ENCODE data around the gene LOXL4. TPM values are rescaled to one million over a fixed set of nuclear protein-coding genes. Genes with fewer than 3 reads are reported as not detected.
"Not testable (repeated sequence)": the region's sequence is repeated elsewhere in the genome, so short reads cannot be mapped to it uniquely, and the experiment has no call there.

LOXL4 gene
- total RNA-seq, 2 donors from 2014 or later: not detected

GRCh38 chr10:98238391-98238790, 29.6 kb downstream of the LOXL4 start:
- Mint-ChIP-seq H3K9me3 (no peaks in the 10 kb centered on the region), H3K27ac (no peak overlapping the region), H3K4me1 (ENCODE audit: low read depth) (no peaks in the 10 kb centered on the region), H3K36me3 (ENCODE audit: insufficient read depth in 2 of 2) (peaks cover 3 to 18% of the 10 kb centered on the region in 2 donors), H3K27me3 (ENCODE audit: low read depth) (no peaks in the 10 kb centered on the region), H3K4me3 (no peak overlapping the region)
- ATAC-seq (replicated peaks in 1 of 2) (no peak), DNase-seq (no peak)

DNA sequence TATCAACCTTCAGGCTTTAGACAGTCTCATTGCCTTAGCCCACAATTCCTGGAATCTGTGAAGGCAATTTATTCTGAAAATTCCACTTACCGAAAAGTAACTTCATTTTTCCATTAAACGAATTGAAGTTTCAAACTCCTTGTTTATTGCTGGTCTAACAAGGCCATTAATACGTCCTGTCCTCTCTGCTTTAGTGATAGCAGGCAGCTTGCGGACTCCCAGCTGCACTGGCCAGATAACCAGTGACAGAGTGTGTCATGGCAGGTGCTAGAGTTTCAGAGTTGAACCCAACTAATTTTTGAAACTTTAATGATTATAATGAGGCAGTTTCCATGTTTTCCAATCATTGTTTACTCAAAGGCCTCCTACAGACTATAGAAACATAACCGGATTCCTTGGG, 31.1 kb downstream of the LOXL4 start:
- DNase-seq (no peak), ATAC-seq (replicated peaks in 1 of 2) (no peak)
- Mint-ChIP-seq H3K4me3 (no peak overlapping the region), H3K4me1 (ENCODE audit: low read depth) (no peaks in the 10 kb centered on the region), H3K9me3 (no peaks in the 10 kb centered on the region), H3K27me3 (ENCODE audit: low read depth) (no peaks in the 10 kb centered on the region), H3K27ac (no peak overlapping the region), H3K36me3 (ENCODE audit: insufficient read depth in 2 of 2) (peaks cover 3 to 22% of the 10 kb centered on the region in 2 donors)

DNA sequence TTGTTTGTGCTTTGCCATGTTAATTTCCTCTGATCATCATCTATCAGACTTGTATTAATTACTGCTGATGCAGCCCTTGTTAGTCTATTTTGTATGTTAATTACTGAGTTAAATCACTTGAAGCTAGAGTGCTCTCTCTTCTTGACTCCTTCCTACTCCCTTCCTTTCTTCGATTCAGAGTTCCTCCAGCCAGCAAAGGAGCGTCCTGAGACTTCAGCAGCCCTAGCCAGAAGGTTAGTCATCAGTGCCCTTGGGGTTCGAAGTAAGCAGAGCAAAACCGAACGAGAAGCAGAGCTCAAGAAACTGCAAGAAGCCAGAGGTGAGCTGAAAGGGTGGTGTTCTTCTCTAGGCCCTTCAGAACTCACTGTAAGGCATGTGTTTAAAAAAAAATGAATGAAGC, 32.1 kb downstream of the LOXL4 start:
- no peaks in the 10 kb centered on the region for H3K9me3 Mint-ChIP-seq
- DNase-seq (no peak), ATAC-seq (replicated peaks in 1 of 2) (no peak)
- H3K4me1 Mint-ChIP-seq (ENCODE audit: low read depth): no peaks in the 10 kb centered on the region
- no peak overlapping the region for H3K27ac Mint-ChIP-seq
- H3K4me3 Mint-ChIP-seq: no peak overlapping the region
- no peaks in the 10 kb centered on the region for H3K27me3 Mint-ChIP-seq (ENCODE audit: low read depth)
- H3K36me3 Mint-ChIP-seq (ENCODE audit: insufficient read depth in 2 of 2): peaks cover 3 to 23% of the 10 kb centered on the region in 2 donors

DNA sequence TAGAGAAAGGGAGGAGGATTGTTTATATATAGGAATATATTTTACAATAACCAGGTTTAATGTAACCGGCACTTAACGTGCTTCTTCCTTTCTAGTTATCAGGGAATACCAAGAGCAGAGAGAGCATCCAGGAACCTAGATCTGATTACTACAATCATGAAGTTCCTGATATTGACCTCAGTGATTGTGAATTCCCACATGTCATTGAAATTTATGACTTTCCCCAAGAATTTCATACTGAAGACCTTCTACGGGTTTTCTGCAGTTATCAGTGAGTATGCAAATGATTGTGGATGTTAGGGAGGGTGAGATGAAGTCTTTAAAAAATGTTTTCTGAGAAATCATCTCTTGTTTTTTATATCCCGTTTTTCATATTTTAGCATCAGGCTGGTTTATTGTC, 36.6 kb downstream of the LOXL4 start:
- H3K27me3 Mint-ChIP-seq (ENCODE audit: low read depth): no peaks in the 10 kb centered on the region
- ATAC-seq (replicated peaks in 1 of 2) (no peak), DNase-seq (no peak)
- no peak overlapping the region for H3K27ac Mint-ChIP-seq
- peaks cover 8% of the 10 kb centered on the region for H3K4me1 Mint-ChIP-seq (ENCODE audit: low read depth)
- H3K36me3 Mint-ChIP-seq (ENCODE audit: insufficient read depth in 2 of 2): peaks cover 9 to 29% of the 10 kb centered on the region in 2 donors
- H3K4me3 Mint-ChIP-seq: no peak overlapping the region
- peaks cover 0 to 3% of the 10 kb centered on the region in 2 donors for H3K9me3 Mint-ChIP-seq

- Mint-ChIP-seq H3K4me3 (peak overlapping the region in 1 of 2 donors; percentile 11), H3K27ac (peak overlapping the region; percentile 76), H3K4me1 (ENCODE audit: low read depth) (peaks cover 12% of the 10 kb centered on the region), H3K36me3 (ENCODE audit: insufficient read depth in 2 of 2) (peaks cover 10 to 18% of the 10 kb centered on the region in 2 donors)
- DNase-seq; H3K27me3 Mint-ChIP-seq (ENCODE audit: low read depth); H3K9me3 Mint-ChIP-seq: not testable (repeated sequence)
- ATAC-seq (replicated peaks in 1 of 2): peak in 1 of 2 donors; percentile 58
Measured at GRCh38 chr10:98228266-98228665, 39.7 kb downstream of the LOXL4 start.

DNA sequence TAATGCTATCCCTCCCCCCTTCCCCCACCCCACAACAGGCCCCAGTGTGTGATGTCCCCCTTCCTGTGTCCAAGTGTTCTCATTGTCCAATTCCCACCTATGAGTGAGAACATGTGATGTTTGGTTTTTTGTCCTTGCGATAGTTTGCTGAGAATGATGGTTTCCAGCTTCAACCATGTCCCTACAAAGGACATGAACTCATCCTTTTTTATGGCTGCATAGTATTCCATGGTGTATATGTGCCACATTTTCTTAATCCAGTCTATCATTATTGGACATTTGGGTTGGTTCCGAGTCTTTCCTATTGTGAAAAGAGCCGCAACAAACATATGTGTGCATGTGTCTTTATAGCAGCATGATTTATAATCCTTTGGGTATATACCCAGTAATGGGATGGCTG, 40.3 kb downstream of the LOXL4 start:
- peaks cover 14% of the 10 kb centered on the region for H3K4me1 Mint-ChIP-seq (ENCODE audit: low read depth)
- H3K27me3 Mint-ChIP-seq (ENCODE audit: low read depth); DNase-seq; H3K4me3 Mint-ChIP-seq; H3K9me3 Mint-ChIP-seq; ATAC-seq (replicated peaks in 1 of 2); H3K27ac Mint-ChIP-seq: not testable (repeated sequence)
- H3K36me3 Mint-ChIP-seq (ENCODE audit: insufficient read depth in 2 of 2): peaks cover 10 to 18% of the 10 kb centered on the region in 2 donors

GRCh38 chr10:98226508-98227144, 41.4 kb downstream of the LOXL4 start:
- Mint-ChIP-seq H3K9me3 (peaks cover 0 to 3% of the 10 kb centered on the region in 2 donors), H3K36me3 (ENCODE audit: insufficient read depth in 2 of 2) (peaks cover 10 to 14% of the 10 kb centered on the region in 2 donors), H3K27me3 (ENCODE audit: low read depth) (no peaks in the 10 kb centered on the region), H3K4me1 (ENCODE audit: low read depth) (peaks cover 14% of the 10 kb centered on the region), H3K4me3 (no peak overlapping the region), H3K27ac (no peak overlapping the region)
- ATAC-seq (replicated peaks in 1 of 2): no peak
- DNase-seq: no peak

- Mint-ChIP-seq H3K36me3 (ENCODE audit: insufficient read depth in 2 of 2) (peaks cover 7 to 13% of the 10 kb centered on the region in 2 donors), H3K27ac (no peak overlapping the region), H3K27me3 (ENCODE audit: low read depth) (no peaks in the 10 kb centered on the region), H3K4me1 (ENCODE audit: low read depth) (peaks cover 14% of the 10 kb centered on the region), H3K4me3 (no peak overlapping the region), H3K9me3 (peaks cover 0 to 3% of the 10 kb centered on the region in 2 donors)
- DNase-seq (no peak), ATAC-seq (replicated peaks in 1 of 2) (no peak)
Measured at GRCh38 chr10:98224996-98225395, 43.0 kb downstream of the LOXL4 start.

DNA sequence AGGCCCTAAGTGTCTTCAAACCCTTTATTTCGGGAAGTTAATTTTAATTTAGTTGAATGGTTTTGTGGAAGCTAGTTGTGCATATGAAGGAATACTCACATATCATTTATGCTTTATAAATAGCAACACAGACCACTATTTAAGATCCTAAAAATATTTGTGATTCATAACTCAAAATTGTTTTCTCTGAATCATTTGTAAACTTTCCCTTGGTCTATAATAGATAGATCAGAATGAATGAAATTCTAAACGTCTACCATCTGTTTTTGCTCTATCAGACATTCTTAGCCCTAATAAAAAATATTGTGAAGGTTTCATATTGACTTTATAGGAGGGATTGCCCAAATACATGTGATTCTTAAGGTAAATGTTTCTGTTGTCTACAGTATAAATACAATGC, 43.5 kb downstream of the LOXL4 start:
- H3K9me3 Mint-ChIP-seq: peaks cover 2 to 3% of the 10 kb centered on the region in 2 donors
- H3K27me3 Mint-ChIP-seq (ENCODE audit: low read depth): no peaks in the 10 kb centered on the region
- no peak overlapping the region for H3K27ac Mint-ChIP-seq
- no peak overlapping the region for H3K4me3 Mint-ChIP-seq
- ATAC-seq (replicated peaks in 1 of 2) (no peak), DNase-seq (no peak)
- H3K4me1 Mint-ChIP-seq (ENCODE audit: low read depth): peaks cover 14% of the 10 kb centered on the region
- H3K36me3 Mint-ChIP-seq (ENCODE audit: insufficient read depth in 2 of 2): peaks cover 8 to 16% of the 10 kb centered on the region in 2 donors

DNA sequence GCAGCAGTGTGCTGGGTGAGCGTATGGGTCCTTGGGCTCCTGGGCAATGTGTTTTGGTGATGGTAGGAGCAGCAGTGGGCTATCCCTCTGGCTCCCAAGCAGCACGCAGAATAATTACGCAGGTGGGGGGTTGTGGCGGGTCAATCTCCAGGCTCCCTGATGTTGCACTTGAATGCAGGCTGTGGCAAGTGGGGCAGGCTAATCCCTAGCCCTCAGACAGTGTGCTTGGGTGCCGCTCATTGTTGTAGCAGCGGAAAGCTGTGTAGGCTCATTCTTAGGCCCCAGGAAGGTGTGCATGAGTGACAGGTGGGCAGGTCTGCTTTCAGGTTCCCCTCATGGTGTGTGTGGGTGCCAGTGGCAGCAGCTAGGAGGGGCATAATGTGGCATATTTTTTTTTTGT, 44.1 kb downstream of the LOXL4 start:
- no peak overlapping the region for H3K27ac Mint-ChIP-seq
- peaks cover 14% of the 10 kb centered on the region for H3K4me1 Mint-ChIP-seq (ENCODE audit: low read depth)
- H3K27me3 Mint-ChIP-seq (ENCODE audit: low read depth): no peaks in the 10 kb centered on the region
- H3K9me3 Mint-ChIP-seq: peaks cover 3 to 4% of the 10 kb centered on the region in 2 donors
- no peak for DNase-seq
- no peak overlapping the region for H3K4me3 Mint-ChIP-seq
- H3K36me3 Mint-ChIP-seq (ENCODE audit: insufficient read depth in 2 of 2): peaks cover 12 to 14% of the 10 kb centered on the region in 2 donors
- no peak for ATAC-seq (replicated peaks in 1 of 2)

DNA sequence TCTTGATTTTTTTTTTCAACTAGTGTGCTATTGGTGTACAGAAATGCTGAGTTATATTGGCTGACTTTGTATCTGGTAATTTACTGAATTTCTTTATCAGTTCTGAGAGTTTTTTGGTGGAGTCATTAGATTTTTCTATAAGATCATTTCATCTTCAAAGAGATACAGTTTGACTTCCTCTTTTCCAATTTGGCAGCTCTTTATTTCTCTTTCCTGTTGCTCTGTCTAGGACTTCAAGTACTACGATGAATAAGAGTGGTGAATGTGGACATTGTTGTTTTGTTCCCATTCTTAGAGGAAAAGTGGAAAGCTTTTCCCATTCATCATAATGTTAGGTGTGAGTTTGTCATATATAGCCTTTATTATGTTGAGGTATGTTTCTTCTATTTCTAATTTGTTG, 50.2 kb downstream of the LOXL4 start:
- Mint-ChIP-seq H3K9me3 (peaks cover 6 to 9% of the 10 kb centered on the region in 2 donors), H3K27ac (no peak overlapping the region), H3K4me1 (ENCODE audit: low read depth) (peaks cover 10% of the 10 kb centered on the region), H3K36me3 (ENCODE audit: insufficient read depth in 2 of 2) (peaks cover 11 to 25% of the 10 kb centered on the region in 2 donors), H3K27me3 (ENCODE audit: low read depth) (no peaks in the 10 kb centered on the region), H3K4me3 (no peak overlapping the region)
- ATAC-seq (replicated peaks in 1 of 2) (no peak), DNase-seq (no peak)

GRCh38 chr10:98215373-98215772, 52.6 kb downstream of the LOXL4 start:
- Mint-ChIP-seq H3K9me3 (peaks cover 9 to 12% of the 10 kb centered on the region in 2 donors), H3K36me3 (ENCODE audit: insufficient read depth in 2 of 2) (peaks cover 11 to 30% of the 10 kb centered on the region in 2 donors), H3K27me3 (ENCODE audit: low read depth) (no peaks in the 10 kb centered on the region), H3K4me1 (ENCODE audit: low read depth) (peaks cover 16% of the 10 kb centered on the region), H3K4me3 (no peak overlapping the region), H3K27ac (no peak overlapping the region)
- DNase-seq (no peak), ATAC-seq (replicated peaks in 1 of 2) (no peak)

DNA sequence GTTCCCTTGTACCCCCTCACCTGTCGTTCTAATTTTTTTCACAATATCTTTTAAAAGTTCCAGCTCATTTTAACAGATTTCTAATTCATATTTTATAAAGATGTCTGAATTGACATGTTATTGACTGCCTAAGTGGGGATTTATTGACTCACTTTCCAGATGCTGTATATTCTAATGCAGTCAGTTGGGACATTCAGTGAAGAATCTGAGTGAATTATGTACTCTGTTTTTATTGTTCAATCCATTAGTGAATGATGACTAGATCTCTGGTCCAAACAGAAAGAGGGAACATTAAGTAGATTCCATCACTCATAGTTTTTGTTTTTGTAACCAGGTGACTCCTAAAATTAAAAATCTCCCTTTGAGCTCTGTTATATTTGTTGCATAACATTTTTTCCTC, 54.3 kb downstream of the LOXL4 start:
- DNase-seq (no peak), ATAC-seq (replicated peaks in 1 of 2) (peak in 1 of 2 donors; percentile 45)
- H3K36me3 Mint-ChIP-seq (ENCODE audit: insufficient read depth in 2 of 2): peaks cover 14 to 29% of the 10 kb centered on the region in 2 donors
- peaks cover 18% of the 10 kb centered on the region for H3K4me1 Mint-ChIP-seq (ENCODE audit: low read depth)
- no peak overlapping the region for H3K4me3 Mint-ChIP-seq
- H3K27me3 Mint-ChIP-seq (ENCODE audit: low read depth): no peaks in the 10 kb centered on the region
- peaks cover 5 to 9% of the 10 kb centered on the region in 2 donors for H3K9me3 Mint-ChIP-seq
- H3K27ac Mint-ChIP-seq: no peak overlapping the region

DNA sequence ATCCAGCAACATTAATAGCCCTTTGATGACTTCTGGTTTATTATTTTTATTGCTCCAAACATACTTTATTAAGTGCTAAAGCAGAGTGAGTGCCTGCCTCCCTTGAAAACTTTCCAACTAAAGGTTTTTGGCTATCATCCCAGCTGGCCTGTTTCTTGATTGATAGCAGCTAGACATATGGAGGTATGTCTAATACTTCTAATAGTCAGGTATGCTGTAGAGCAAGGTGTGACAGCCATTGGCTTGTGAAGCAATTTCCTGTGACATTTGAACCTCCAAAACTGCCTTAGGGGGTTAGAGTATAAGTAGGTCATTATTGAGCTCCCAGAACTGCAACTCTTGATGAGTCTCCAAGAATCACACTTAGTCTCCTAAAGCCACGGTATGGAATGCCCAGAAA, 55.8 kb downstream of the LOXL4 start:
- peaks cover 0 to 9% of the 10 kb centered on the region in 2 donors for H3K9me3 Mint-ChIP-seq
- no peak overlapping the region for H3K4me3 Mint-ChIP-seq
- no peak for ATAC-seq (replicated peaks in 1 of 2)
- peaks cover 22% of the 10 kb centered on the region for H3K4me1 Mint-ChIP-seq (ENCODE audit: low read depth)
- no peaks in the 10 kb centered on the region for H3K27me3 Mint-ChIP-seq (ENCODE audit: low read depth)
- H3K36me3 Mint-ChIP-seq (ENCODE audit: insufficient read depth in 2 of 2): peaks cover 9 to 27% of the 10 kb centered on the region in 2 donors
- no peak overlapping the region for H3K27ac Mint-ChIP-seq
- DNase-seq: no peak
